ENCODE measurements around the gene SULT4A1. TPM values are rescaled to one million over a fixed set of nuclear protein-coding genes. Genes with fewer than 3 reads are reported as not detected.
"Not testable (repeated sequence)": the region's sequence is repeated elsewhere in the genome, so short reads cannot be mapped to it uniquely, and the experiment has no call there.

The SULT4A1 gene
- total RNA-seq, 1 donor from 2014 or later: 6.3 TPM

DNA sequence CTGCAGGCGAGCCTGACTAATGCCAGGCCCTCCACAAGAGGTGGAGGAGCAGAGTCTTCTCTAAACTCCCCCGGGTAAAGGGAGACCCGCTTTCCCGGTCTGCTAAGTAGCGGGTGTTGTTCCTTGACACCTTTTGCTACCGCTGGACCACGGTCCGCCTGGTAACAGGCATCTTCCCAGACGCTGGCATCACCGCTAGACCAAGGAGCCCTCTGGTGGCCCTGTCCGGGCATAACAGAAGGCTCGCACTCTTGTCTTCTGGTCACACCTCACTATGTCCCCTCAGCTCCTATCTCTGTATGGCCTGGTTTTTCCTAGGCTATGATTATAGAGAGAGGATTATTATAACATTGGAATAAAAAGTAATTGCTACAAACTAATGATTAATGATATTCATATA lies 42.1 kb upstream of the SULT4A1 start:
- DNase-seq (ENCODE audit: low read depth, low spot score); H3K4me3 Mint-ChIP-seq; H3K27ac Mint-ChIP-seq (ENCODE audit: unreplicated experiment); H3K27me3 Mint-ChIP-seq (ENCODE audit: low read depth); H3K36me3 Mint-ChIP-seq (ENCODE audit: low read depth); H3K4me1 Mint-ChIP-seq; H3K9me3 Mint-ChIP-seq: not testable (repeated sequence)
- TF ChIP-seq, protein P1, sequence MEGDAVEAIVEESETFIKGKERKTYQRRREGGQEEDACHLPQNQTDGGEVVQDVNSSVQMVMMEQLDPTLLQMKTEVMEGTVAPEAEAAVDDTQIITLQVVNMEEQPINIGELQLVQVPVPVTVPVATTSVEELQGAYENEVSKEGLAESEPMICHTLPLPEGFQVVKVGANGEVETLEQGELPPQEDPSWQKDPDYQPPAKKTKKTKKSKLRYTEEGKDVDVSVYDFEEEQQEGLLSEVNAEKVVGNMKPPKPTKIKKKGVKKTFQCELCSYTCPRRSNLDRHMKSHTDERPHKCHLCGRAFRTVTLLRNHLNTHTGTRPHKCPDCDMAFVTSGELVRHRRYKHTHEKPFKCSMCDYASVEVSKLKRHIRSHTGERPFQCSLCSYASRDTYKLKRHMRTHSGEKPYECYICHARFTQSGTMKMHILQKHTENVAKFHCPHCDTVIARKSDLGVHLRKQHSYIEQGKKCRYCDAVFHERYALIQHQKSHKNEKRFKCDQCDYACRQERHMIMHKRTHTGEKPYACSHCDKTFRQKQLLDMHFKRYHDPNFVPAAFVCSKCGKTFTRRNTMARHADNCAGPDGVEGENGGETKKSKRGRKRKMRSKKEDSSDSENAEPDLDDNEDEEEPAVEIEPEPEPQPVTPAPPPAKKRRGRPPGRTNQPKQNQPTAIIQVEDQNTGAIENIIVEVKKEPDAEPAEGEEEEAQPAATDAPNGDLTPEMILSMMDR (conservative IDR thresholded peaks at IDR 0.05): peak; percentile 57

GRCh38 chr22:43903033-43903432 lies 40.7 kb upstream of the SULT4A1 start:
- H3K9me3 Mint-ChIP-seq; H3K36me3 Mint-ChIP-seq (ENCODE audit: low read depth); DNase-seq (ENCODE audit: low read depth, low spot score); H3K27me3 Mint-ChIP-seq (ENCODE audit: low read depth); H3K4me1 Mint-ChIP-seq; H3K4me3 Mint-ChIP-seq; H3K27ac Mint-ChIP-seq (ENCODE audit: unreplicated experiment): not testable (repeated sequence)

DNA sequence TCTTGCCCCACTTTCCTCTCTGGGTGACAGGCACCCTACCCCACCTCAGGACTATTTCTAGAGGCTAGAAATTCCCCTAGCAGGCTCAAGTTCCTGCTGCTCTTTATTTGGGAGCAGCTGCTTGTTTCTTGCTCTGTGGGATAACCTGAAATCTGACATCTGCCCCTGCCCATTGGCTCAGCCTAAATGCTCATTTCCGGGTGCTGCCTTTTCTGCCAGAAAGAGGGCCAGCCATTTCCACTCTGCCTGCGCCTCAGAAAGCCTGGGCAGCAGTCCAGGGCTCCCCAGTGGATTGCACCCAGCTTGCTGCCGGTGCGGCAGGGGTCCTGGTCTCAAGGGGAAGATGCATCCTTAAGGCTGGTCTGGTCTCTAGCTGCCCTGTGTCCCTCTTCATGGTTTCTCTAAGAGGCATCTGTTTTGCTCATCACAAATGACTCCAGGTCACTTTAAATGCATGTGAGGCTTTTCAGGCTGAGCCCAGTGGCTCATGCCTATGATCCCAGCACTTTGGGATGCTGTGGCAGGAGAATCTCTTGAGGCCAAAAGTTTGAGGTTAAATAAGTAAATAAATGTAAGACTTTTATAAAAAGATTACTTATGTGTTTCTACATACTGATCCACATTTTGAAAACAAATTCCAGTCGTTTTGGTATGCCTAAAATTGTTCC lies 39.8 kb upstream of the SULT4A1 start:
- Mint-ChIP-seq H3K36me3 (ENCODE audit: low read depth) (no peaks in the 10 kb centered on the region), H3K27ac (ENCODE audit: unreplicated experiment) (no peak overlapping the region), H3K4me3 (no peak overlapping the region), H3K4me1 (peaks cover 3% of the 10 kb centered on the region), H3K27me3 (ENCODE audit: low read depth) (peaks cover 4% of the 10 kb centered on the region), H3K9me3 (no peaks in the 10 kb centered on the region)
- TF ChIP-seq, protein P1 (conservative IDR thresholded peaks at IDR 0.05): no peak
- no peak for DNase-seq (ENCODE audit: low read depth, low spot score)

DNA sequence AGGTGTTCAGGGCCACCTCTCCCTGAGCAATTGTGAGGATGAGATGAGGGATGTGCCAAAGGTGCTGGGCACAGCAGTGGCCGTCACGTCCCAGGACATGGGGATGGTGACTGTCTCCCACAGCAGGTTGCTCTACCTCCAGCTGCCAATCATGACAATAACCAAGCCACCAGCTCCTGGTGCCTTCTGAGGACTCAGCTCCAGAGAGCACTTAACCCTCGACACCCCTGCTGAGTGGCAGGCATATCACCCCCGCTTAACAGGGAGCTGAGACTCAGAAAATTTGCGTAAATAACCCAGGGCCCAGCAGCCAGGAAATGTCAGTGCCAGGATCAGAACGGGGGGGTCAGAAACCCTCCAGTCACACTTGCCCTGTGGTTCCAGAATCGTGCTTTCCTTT lies 37.9 kb upstream of the SULT4A1 start:
- H3K27me3 Mint-ChIP-seq (ENCODE audit: low read depth): peaks cover 7% of the 10 kb centered on the region
- TF ChIP-seq, protein P1 (conservative IDR thresholded peaks at IDR 0.05): no peak
- H3K36me3 Mint-ChIP-seq (ENCODE audit: low read depth): no peaks in the 10 kb centered on the region
- H3K4me1 Mint-ChIP-seq: no peaks in the 10 kb centered on the region
- no peaks in the 10 kb centered on the region for H3K9me3 Mint-ChIP-seq
- no peak for DNase-seq (ENCODE audit: low read depth, low spot score)
- H3K4me3 Mint-ChIP-seq: no peak overlapping the region
- H3K27ac Mint-ChIP-seq (ENCODE audit: unreplicated experiment): no peak overlapping the region

GRCh38 chr22:43897751-43898261 lies 35.5 kb upstream of the SULT4A1 start:
- no peaks in the 10 kb centered on the region for H3K4me1 Mint-ChIP-seq
- no peak for DNase-seq (ENCODE audit: low read depth, low spot score)
- H3K4me3 Mint-ChIP-seq: no peak overlapping the region
- TF ChIP-seq, protein P1 (conservative IDR thresholded peaks at IDR 0.05): no peak
- no peak overlapping the region for H3K27ac Mint-ChIP-seq (ENCODE audit: unreplicated experiment)
- H3K27me3 Mint-ChIP-seq (ENCODE audit: low read depth): peaks cover 30% of the 10 kb centered on the region
- H3K9me3 Mint-ChIP-seq: no peaks in the 10 kb centered on the region
- no peaks in the 10 kb centered on the region for H3K36me3 Mint-ChIP-seq (ENCODE audit: low read depth)

- no peak for DNase-seq (ENCODE audit: low read depth, low spot score)
- H3K4me1 Mint-ChIP-seq: no peaks in the 10 kb centered on the region
- H3K36me3 Mint-ChIP-seq (ENCODE audit: low read depth): no peaks in the 10 kb centered on the region
- no peak overlapping the region for H3K27ac Mint-ChIP-seq (ENCODE audit: unreplicated experiment)
- TF ChIP-seq, protein P1 (conservative IDR thresholded peaks at IDR 0.05): no peak
- H3K4me3 Mint-ChIP-seq: no peak overlapping the region
- no peaks in the 10 kb centered on the region for H3K9me3 Mint-ChIP-seq
- peaks cover 46% of the 10 kb centered on the region for H3K27me3 Mint-ChIP-seq (ENCODE audit: low read depth)
Observed at GRCh38 chr22:43895986-43896645, 33.8 kb upstream of the SULT4A1 start.

Measured in neural crest cell (in vitro differentiated cells).